Loucy (cell line): ENCODE measurements around the gene NPRL2.

Experiments
- H2AFZ ChIP-seq: fragments of 200-600 bp; sonication (generic); 2 replicates; pipeline ENCODE4 v1.6.0; 2016; ENCODE audit warnings: antibody characterized with exemption, mild to moderate bottlenecking, low read length, moderate library complexity
- H3F3A ChIP-seq: fragments of 200-600 bp; 2 replicates; pipeline ENCODE4 v1.6.0; 2016; ENCODE audit warnings: antibody characterized with exemption, low read depth, mild to moderate bottlenecking
- H3K27me3 ChIP-seq: fragments of 200-600 bp; sonication (generic); 2 replicates; pipeline ENCODE4 v1.6.1; 2014; ENCODE audit warnings: low read length, mild to moderate bottlenecking; ENCODE audit not compliant: insufficient read depth, poor library complexity, severe bottlenecking
- H3K36me3 ChIP-seq: fragments of 200-600 bp; sonication (generic); 2 replicates; pipeline ENCODE4 v1.6.1; 2016; ENCODE audit warnings: low read length; ENCODE audit not compliant: insufficient read depth
- H3K4me1 ChIP-seq: fragments of 200-600 bp; sonication (generic); 2 replicates; pipeline ENCODE4 v1.5.1; 2014; ENCODE audit warnings: low read length, mild to moderate bottlenecking; ENCODE audit not compliant: insufficient read depth, poor library complexity, severe bottlenecking
- H3K4me2 ChIP-seq: fragments of 200-600 bp; sonication (generic); 2 replicates; pipeline ENCODE4 v1.6.0; 2014; ENCODE audit warnings: antibody characterized with exemption, low read length, low read depth, mild to moderate bottlenecking; ENCODE audit not compliant: poor library complexity, severe bottlenecking
- H3K4me3 ChIP-seq: fragments of 200-600 bp; sonication (generic); 2 replicates; pipeline ENCODE4 v1.5.1; 2014; ENCODE audit warnings: low read length, mild to moderate bottlenecking, mixed read lengths; ENCODE audit not compliant: poor library complexity, severe bottlenecking
- H3K79me2 ChIP-seq: fragments of 200-600 bp; sonication (generic); 2 replicates; pipeline ENCODE4 v1.6.1; 2014; ENCODE audit warnings: low read length; ENCODE audit not compliant: insufficient read depth
- H3K9ac ChIP-seq: fragments of 200-600 bp; sonication (generic); 2 replicates; pipeline ENCODE4 v1.6.0; 2014; ENCODE audit warnings: mild to moderate bottlenecking, low read depth, low read length, moderate library complexity; ENCODE audit not compliant: poor library complexity, severe bottlenecking
- H3K9me2 ChIP-seq: fragments of 200-600 bp; sonication (generic); replicated peaks from 2 replicates; pipeline ENCODE4 v1.6.1; 2016; ENCODE audit warnings: low read depth, low read length, mixed read lengths
- H3K9me3 ChIP-seq: fragments of 200-600 bp; sonication (generic); 2 replicates; pipeline ENCODE4 v1.6.1; 2014; ENCODE audit warnings: mild to moderate bottlenecking, antibody characterized with exemption, low read length, low read depth; ENCODE audit not compliant: insufficient read depth
- H4K20me1 ChIP-seq: fragments of 200-600 bp; sonication (generic); 2 replicates; pipeline ENCODE4 v1.6.0; 2014; ENCODE audit warnings: antibody characterized with exemption, low read length, mild to moderate bottlenecking; ENCODE audit not compliant: insufficient read depth, poor library complexity, severe bottlenecking
- EZH2phosphoT487 ChIP-seq: fragments of 200-600 bp; IDR thresholded peaks from 2 replicates; pipeline ENCODE4 v1.6.1; 2018; ENCODE audit warnings: antibody characterized with exemption, mild to moderate bottlenecking, moderate library complexity, borderline replicate concordance
- TF ChIP-seq, protein P1 (sequence below): fragments of 200-600 bp; sonication (generic); conservative IDR thresholded peaks from 2 replicates; pipeline ENCODE4 v1.5.1; 2014; ENCODE audit warnings: mild to moderate bottlenecking, antibody characterized with exemption, low read length

The NPRL2 gene

DNA sequence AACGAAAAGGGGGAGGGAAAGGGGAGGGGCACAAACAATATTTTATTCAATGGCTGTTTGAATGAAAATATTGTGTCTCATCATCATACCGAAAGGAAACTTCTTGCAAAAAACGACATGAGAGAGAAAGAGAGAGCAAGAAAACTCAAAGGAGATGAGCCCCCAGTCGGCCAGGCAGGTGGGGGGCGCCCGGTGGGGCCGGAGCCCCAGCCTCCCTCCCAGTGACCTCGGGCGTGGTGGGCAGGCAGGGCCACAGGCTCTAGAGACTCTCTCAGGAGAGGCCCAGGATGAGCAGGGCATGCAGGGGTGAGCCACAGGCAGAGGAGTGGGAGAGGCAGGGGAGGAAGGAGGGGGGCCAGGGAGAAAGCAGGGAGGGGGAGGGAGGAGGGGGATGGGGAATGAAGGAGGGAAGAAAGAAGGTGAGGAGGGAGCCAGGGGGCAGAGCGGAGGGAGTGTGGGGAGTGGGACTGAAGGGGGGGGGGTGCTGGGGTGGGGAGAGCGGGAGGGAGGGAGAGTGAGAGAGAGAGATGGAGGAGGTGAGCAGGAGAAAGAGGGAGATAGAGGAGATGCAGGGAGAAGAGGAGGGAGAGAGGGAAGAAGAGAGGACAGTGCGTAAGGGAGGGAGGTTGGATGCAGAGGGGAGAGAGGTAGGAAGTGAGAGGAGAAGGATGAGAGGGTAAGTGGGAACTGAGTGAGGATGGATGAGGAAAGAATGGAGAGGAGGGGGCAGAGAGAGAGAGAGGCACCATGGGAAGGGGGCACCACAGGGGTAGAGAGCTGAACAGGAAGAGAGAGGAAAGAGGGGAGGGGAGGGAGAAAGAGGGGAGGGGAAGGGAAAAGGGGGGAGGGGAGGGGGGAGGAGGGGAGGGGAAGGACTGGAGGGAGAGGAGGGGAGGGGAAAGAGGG is 22.8 kb upstream of the NPRL2 start:
- Histone ChIP-seq H2AFZ (no peak overlapping the region; the same call in 1 of the 2 replicates), H3K4me2 (peak overlapping the region; percentile 60), H3K4me1 (peaks cover 20% of the 10 kb centered on the region), H3F3A (0 out of 2 replicates have a peak, but pooled peaks cover 3% of the 10 kb centered on the region), H3K27me3 (no peaks in the 10 kb centered on the region), H3K9me3 (no peaks in the 10 kb centered on the region), H3K9me2 (no peaks in the 10 kb centered on the region), H4K20me1 (no peaks in the 10 kb centered on the region), H3K79me2 (no peaks in the 10 kb centered on the region), H3K4me3 (no peak overlapping the region), H3K9ac (peak overlapping the region; percentile 59), H3K36me3 (no peaks in the 10 kb centered on the region)
- TF ChIP-seq, protein P1, sequence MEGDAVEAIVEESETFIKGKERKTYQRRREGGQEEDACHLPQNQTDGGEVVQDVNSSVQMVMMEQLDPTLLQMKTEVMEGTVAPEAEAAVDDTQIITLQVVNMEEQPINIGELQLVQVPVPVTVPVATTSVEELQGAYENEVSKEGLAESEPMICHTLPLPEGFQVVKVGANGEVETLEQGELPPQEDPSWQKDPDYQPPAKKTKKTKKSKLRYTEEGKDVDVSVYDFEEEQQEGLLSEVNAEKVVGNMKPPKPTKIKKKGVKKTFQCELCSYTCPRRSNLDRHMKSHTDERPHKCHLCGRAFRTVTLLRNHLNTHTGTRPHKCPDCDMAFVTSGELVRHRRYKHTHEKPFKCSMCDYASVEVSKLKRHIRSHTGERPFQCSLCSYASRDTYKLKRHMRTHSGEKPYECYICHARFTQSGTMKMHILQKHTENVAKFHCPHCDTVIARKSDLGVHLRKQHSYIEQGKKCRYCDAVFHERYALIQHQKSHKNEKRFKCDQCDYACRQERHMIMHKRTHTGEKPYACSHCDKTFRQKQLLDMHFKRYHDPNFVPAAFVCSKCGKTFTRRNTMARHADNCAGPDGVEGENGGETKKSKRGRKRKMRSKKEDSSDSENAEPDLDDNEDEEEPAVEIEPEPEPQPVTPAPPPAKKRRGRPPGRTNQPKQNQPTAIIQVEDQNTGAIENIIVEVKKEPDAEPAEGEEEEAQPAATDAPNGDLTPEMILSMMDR: no peak
- no peak for TF ChIP-seq EZH2phosphoT487

DNA sequence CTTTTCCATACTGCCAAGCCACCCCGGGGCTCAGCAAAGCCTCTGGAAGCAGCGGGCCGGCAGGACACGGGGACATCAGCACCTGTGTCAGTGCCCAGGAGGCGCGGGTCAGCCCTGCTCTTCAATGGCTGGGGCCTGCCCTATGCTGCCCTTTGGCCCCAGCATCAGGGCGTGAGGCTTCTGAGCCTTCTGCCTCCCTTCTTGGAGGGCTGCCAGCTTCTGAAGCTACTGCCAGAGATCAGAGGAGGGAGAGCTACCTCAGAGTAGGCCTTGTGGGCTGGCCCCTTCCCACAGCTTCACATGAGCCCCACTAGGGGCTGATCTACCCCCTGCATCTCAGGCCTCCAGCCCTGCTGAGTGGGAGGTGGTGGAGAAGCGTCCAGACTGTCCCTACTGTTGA is 21.8 kb upstream of the NPRL2 start:
- Histone ChIP-seq H3K4me2 (peak overlapping the region; percentile 60), H3K4me1 (peaks cover 20% of the 10 kb centered on the region), H4K20me1 (no peaks in the 10 kb centered on the region), H3K27me3 (no peaks in the 10 kb centered on the region), H3F3A (0 out of 2 replicates have a peak, but pooled peaks cover 3% of the 10 kb centered on the region), H3K79me2 (no peaks in the 10 kb centered on the region), H3K4me3 (no peak overlapping the region), H3K36me3 (no peaks in the 10 kb centered on the region), H3K9me3 (no peaks in the 10 kb centered on the region), H2AFZ (no peak overlapping the region), H3K9me2 (no peaks in the 10 kb centered on the region), H3K9ac (peak overlapping the region; percentile 59)
- TF ChIP-seq, protein P1: peak; percentile 37
- TF ChIP-seq EZH2phosphoT487: no peak

DNA sequence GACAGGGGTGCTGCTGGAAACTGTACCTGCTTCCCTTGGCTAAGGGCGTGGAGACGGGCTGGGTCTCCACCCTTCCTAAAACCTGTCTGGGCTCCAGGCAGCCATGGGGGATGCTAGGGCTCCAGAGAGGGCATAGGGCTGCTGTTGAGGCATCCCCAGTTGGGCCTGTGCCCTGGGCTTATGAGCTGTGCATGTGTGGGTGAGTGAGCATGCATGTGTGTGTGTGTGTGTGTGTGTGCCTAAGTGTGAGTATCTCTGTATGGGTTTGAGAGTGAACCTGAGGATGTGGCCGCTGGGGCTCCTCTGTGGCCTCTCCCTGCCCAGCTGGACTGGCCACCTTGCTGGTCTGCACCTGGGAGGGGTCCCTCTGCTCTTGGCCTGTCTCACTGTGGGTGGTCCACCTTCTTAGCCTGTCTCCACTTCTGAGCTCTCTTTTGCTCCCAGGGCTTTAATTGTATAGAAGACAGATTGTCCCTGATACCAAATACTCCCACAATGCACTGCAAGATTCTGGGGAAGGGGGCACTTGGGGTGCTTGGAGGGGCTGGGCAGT is 20.6 kb upstream of the NPRL2 start:
- TF ChIP-seq, protein P1: no peak
- no peak for TF ChIP-seq EZH2phosphoT487
- Histone ChIP-seq H3K4me2 (no peak overlapping the region), H3K4me1 (peaks cover 20% of the 10 kb centered on the region), H4K20me1 (no peaks in the 10 kb centered on the region), H3K9ac (no peak overlapping the region), H3K9me3 (no peaks in the 10 kb centered on the region), H3K79me2 (no peaks in the 10 kb centered on the region), H3K9me2 (no peaks in the 10 kb centered on the region), H3K27me3 (no peaks in the 10 kb centered on the region), H3K4me3 (no peak overlapping the region), H3K36me3 (no peaks in the 10 kb centered on the region), H3F3A (0 out of 2 replicates have a peak, but pooled peaks cover 3% of the 10 kb centered on the region), H2AFZ (no peak overlapping the region)
